DND-41 (cell line): ENCODE results near the gene PDCD6IP.

Source experiments
- ATAC-seq: fragments of 200-7000 bp; cut with Tn5 transposase; 3 replicates; pipeline ENCODE4 v1.9.1; 2021; ENCODE audit warnings: low read depth; ENCODE audit not compliant: insufficient read depth
- DNase-seq: peaks from one replicate; pipeline ENCODE4 v3.0.0-alpha.2; 2020
- H2AFZ ChIP-seq: 2 replicates; pipeline ENCODE4 v1.6.0; 2012; ENCODE audit warnings: low read depth, low read length
- H3K27ac ChIP-seq: 2 replicates; pipeline ENCODE4 v1.5.1; 2012; ENCODE audit warnings: low read length, inconsistent platforms
- H3K27me3 ChIP-seq: fragments of 200-600 bp; sonication (generic); 2 replicates; pipeline ENCODE4 v1.6.0; 2012; ENCODE audit warnings: low read length, mild to moderate bottlenecking, inconsistent platforms; ENCODE audit not compliant: insufficient read depth, poor library complexity
- H3K36me3 ChIP-seq: 2 replicates; pipeline ENCODE4 v1.5.1; 2012; ENCODE audit warnings: low read length, inconsistent platforms; ENCODE audit not compliant: insufficient read depth
- H3K4me1 ChIP-seq: 2 replicates; pipeline ENCODE4 v1.5.1; 2012; ENCODE audit warnings: mild to moderate bottlenecking, low read length; ENCODE audit not compliant: insufficient read depth
- H3K4me2 ChIP-seq: 2 replicates; pipeline ENCODE4 v1.6.0; 2012; ENCODE audit warnings: mild to moderate bottlenecking, moderate library complexity, low read length, inconsistent platforms; ENCODE audit not compliant: insufficient read depth
- H3K4me3 ChIP-seq, 2 experiments: fragments of 200-600 bp in 1 of 2; shearing (Covaris generic) in 1 of 2; 2 replicates each; pipeline ENCODE4 v1.5.1; 2012 to 2016; ENCODE audit warnings: inconsistent platforms in 2 of 2, low read length in 2 of 2, mild to moderate bottlenecking in 2 of 2, low read depth in 1 of 2, moderate library complexity in 1 of 2
- H3K79me2 ChIP-seq: 2 replicates; pipeline ENCODE4 v1.6.0; 2012; ENCODE audit warnings: low read length, inconsistent platforms; ENCODE audit not compliant: insufficient read depth
- H3K9ac ChIP-seq: 2 replicates; pipeline ENCODE4 v1.6.0; 2012; ENCODE audit warnings: low read depth, mild to moderate bottlenecking, inconsistent platforms, low read length, moderate library complexity
- H3K9me3 ChIP-seq: 2 replicates; pipeline ENCODE4 v1.5.1; 2012; ENCODE audit warnings: low read length, moderate library complexity, mild to moderate bottlenecking, inconsistent platforms; ENCODE audit not compliant: insufficient read depth, severe bottlenecking
- H4K20me1 ChIP-seq: 2 replicates; pipeline ENCODE4 v1.6.0; 2012; ENCODE audit warnings: low read length; ENCODE audit not compliant: insufficient read depth
- EZH2 ChIP-seq: IDR thresholded peaks from 3 replicates; pipeline ENCODE4 v1.6.1; 2012; ENCODE audit warnings: borderline replicate concordance, low read depth, mild to moderate bottlenecking, moderate library complexity, low read length, inconsistent platforms; ENCODE audit not compliant: severe bottlenecking
- TF ChIP-seq, protein P1 (sequence below): IDR thresholded peaks from 2 replicates; pipeline ENCODE4 v1.5.1; 2012; ENCODE audit warnings: borderline replicate concordance, low read length, moderate library complexity, mild to moderate bottlenecking; ENCODE audit not compliant: poor library complexity, severe bottlenecking; ENCODE audit errors: extremely low read depth

The PDCD6IP gene

DNA sequence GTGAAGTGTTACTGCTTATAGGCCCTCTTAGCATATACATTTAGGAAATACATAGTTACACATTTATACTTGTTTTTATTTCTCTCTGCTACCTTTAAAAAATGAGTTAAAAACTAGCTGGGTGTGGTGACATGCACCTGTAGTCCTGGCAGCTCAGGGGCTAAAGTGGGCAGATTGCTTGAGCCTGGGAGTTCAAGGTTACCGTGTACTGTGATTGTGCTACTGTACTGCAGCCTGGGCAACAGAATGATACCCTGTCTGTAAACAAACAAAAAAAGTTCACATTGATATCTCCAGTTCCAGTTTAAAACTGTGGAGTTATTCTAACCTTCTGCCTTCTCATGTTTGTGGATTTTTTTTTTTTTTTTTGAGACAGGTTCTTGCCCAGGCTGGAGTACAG is 12.1 kb downstream of the PDCD6IP start:
- Histone ChIP-seq H3K4me1 (no peaks in the 10 kb centered on the region), H3K4me3 (no peak overlapping the region), H3K9ac (no peak overlapping the region), H4K20me1 (peaks cover 34% of the 10 kb centered on the region; the same call in 1 of the 2 replicates), H2AFZ (no peak overlapping the region), H3K9me3 (no peaks in the 10 kb centered on the region), H3K36me3 (peaks cover 41% of the 10 kb centered on the region; the same call in 1 of the 2 replicates), H3K27me3 (no peaks in the 10 kb centered on the region), H3K79me2 (peaks cover 78% of the 10 kb centered on the region), H3K27ac (no peak overlapping the region), H3K4me2 (no peak overlapping the region)
- ATAC-seq (no peak), DNase-seq (no peak)
- TF ChIP-seq, protein P1, sequence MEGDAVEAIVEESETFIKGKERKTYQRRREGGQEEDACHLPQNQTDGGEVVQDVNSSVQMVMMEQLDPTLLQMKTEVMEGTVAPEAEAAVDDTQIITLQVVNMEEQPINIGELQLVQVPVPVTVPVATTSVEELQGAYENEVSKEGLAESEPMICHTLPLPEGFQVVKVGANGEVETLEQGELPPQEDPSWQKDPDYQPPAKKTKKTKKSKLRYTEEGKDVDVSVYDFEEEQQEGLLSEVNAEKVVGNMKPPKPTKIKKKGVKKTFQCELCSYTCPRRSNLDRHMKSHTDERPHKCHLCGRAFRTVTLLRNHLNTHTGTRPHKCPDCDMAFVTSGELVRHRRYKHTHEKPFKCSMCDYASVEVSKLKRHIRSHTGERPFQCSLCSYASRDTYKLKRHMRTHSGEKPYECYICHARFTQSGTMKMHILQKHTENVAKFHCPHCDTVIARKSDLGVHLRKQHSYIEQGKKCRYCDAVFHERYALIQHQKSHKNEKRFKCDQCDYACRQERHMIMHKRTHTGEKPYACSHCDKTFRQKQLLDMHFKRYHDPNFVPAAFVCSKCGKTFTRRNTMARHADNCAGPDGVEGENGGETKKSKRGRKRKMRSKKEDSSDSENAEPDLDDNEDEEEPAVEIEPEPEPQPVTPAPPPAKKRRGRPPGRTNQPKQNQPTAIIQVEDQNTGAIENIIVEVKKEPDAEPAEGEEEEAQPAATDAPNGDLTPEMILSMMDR: no peak
- no peak for TF ChIP-seq EZH2

DNA sequence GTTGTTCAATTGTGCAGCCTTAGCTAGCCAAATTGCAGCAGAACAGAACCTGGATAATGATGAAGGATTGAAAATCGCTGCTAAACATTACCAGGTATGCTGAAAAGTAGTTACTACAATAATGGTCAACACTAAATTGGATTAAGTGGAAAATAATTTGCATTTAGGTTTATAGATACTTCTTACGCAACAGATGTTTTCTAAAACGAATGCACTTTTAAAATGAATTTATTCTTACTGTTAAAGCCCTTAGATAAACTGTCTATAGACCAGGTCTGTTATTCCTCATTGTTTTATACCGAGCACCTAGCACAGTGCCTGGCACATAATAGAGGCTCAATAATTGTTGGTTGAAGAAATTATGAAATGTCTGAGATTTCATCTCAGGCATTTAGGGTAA is 23.6 kb downstream of the PDCD6IP start:
- no peak overlapping the region for H3K27ac ChIP-seq
- no peaks in the 10 kb centered on the region for H3K9me3 ChIP-seq
- H2AFZ ChIP-seq: no peak overlapping the region
- H4K20me1 ChIP-seq: no peaks in the 10 kb centered on the region
- H3K27me3 ChIP-seq: no peaks in the 10 kb centered on the region
- no peak overlapping the region for H3K4me3 ChIP-seq
- ATAC-seq (no peak), DNase-seq (no peak)
- H3K4me2 ChIP-seq: no peak overlapping the region
- no peak for TF ChIP-seq EZH2
- TF ChIP-seq, protein P1: no peak
- H3K79me2 ChIP-seq: peaks cover 20% of the 10 kb centered on the region
- peaks cover 70% of the 10 kb centered on the region for H3K36me3 ChIP-seq
- no peaks in the 10 kb centered on the region for H3K4me1 ChIP-seq
- no peak overlapping the region for H3K9ac ChIP-seq

DNA sequence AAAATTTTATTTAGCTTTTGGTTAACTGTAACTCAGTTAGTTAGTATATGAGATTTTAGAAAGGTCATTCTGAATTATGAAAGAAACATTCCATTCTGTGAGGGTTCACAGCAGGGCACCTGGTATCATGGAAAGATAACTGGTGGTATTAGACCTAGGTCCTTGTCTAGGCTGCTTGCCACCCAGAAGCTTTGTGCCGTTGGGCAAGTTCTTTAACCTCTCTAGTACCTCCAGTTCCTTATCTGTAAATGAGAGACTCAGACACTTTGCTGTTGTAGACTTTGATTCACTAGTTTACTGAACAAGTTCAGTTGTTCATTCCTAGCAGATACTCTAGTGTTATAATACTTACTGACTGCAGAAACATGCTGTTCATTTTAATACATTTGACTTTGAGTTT is 25.4 kb downstream of the PDCD6IP start:
- Histone ChIP-seq H3K27ac (no peak overlapping the region), H3K79me2 (peaks cover 17% of the 10 kb centered on the region), H3K9ac (no peak overlapping the region), H3K27me3 (no peaks in the 10 kb centered on the region), H3K9me3 (no peaks in the 10 kb centered on the region), H4K20me1 (no peaks in the 10 kb centered on the region), H3K4me2 (no peak overlapping the region), H3K36me3 (peaks cover 77% of the 10 kb centered on the region), H3K4me3 (no peak overlapping the region), H3K4me1 (no peaks in the 10 kb centered on the region), H2AFZ (no peak overlapping the region)
- TF ChIP-seq, protein P1: no peak
- no peak for TF ChIP-seq EZH2
- no peak for DNase-seq
- ATAC-seq: no peak

DNA sequence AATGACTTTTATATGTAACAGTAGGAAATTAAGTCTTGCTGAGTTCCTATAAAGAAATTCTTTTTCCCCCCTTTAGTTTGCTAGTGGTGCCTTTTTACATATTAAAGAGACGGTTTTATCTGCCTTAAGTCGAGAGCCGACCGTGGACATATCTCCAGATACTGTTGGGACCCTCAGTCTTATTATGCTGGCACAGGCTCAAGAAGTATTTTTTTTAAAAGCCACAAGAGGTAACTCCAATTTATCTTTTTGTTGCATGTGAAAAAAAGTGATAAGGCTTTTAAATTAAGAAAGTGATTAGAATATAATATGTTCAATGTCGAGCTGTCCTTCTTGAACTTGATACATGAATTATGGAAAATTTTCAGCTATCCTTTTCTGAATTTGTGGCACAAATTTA is 26.7 kb downstream of the PDCD6IP start:
- Histone ChIP-seq H3K79me2 (peaks cover 8% of the 10 kb centered on the region), H3K4me2 (no peak overlapping the region), H3K27me3 (no peaks in the 10 kb centered on the region), H3K36me3 (peaks cover 83% of the 10 kb centered on the region), H4K20me1 (no peaks in the 10 kb centered on the region), H2AFZ (no peak overlapping the region), H3K4me1 (no peaks in the 10 kb centered on the region), H3K4me3 (no peak overlapping the region), H3K27ac (no peak overlapping the region), H3K9ac (no peak overlapping the region), H3K9me3 (no peaks in the 10 kb centered on the region)
- no peak for ATAC-seq
- TF ChIP-seq EZH2: no peak
- TF ChIP-seq, protein P1: no peak
- DNase-seq: no peak
